Measurements from ENCODE around the gene ZNF248.
"Not testable (repeated sequence)": the region's sequence is repeated elsewhere in the genome, so short reads cannot be mapped to it uniquely, and the experiment has no call there.

Gene ZNF248

DNA sequence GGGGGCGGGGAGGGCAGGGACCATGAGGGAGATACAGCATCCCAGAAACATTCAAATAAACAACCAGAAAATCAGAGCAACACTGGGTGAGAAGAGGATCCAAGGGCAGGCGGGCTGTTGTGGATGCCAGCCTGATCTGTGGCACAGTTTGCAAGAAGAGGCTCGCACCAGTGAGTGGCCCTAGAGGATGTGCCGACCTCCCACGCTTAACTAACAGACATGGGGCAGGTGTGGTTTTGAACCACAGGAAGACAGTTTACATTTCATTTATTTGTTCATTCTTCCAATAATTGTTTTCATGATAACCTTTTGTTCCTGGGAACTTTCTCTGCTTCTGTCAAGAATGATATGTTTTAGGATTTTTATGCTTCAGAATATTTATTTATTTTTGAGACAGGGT lies 115.6 kb downstream of the ZNF248 start:
- DNase-seq (ENCODE audit: low read depth in 2 of 2), result no peak

DNA sequence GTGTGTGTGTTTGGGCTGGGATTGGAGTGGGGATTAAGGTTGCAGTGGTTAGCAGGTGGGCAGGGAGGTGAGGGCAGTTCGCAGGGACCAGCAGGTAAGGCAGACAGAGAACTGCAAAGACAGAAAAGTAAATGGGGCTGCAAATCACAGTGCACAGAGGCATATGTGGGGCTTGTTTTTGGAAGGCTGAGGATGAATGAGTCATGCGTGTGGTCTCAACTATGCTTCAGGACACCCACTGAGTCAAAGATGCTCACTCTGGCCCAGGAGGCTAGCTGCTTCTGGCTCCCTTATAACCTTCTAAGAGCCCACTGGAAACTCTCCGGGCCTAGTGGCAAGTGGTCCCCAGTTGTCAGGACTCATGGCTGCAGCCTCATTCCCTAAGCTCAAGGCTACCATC lies 118.2 kb downstream of the ZNF248 start:
- no peak for DNase-seq (ENCODE audit: low read depth in 2 of 2)

DNA sequence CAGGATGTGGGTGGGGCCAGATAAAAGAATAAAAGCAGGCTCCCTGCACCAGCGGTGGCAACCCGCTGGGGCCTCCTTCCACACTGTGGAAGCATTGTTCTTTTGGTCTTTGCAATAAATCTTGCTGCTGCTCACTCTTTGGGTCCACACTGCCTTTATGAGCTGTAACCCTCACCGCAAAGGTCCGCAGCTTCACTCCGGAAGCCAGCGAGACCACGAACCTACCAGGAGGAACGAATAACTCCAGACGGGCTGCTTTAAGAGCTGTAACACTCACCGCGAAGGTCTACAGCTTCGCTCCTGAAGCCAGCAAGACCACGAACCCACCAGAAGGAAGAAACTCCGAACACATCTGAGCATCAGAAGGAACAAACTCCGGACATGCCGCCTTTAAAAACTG lies 119.2 kb downstream of the ZNF248 start:
- DNase-seq (ENCODE audit: low read depth in 2 of 2), result not testable (repeated sequence)

DNA sequence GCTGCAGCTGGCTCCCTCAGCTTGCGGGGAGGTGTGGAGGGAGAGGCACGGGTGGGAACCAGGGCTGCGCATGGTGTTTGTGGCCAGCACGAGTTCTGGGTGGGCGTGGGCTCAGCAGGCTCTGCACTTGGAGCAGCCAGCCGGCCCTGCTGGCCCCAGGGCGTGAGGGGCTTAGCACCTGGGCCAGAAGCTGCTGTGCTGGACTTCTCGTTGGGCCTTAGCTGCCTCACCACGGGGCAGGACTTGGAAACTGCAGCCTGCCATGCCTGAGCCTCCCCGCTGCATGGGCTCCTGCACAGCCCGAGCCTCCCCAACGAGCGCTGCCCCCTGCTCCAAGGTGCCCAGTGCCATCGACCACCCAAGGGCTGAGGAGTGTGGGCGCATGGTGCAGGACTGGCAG lies 120.1 kb downstream of the ZNF248 start:
- DNase-seq (ENCODE audit: low read depth in 2 of 2), result no peak

DNA sequence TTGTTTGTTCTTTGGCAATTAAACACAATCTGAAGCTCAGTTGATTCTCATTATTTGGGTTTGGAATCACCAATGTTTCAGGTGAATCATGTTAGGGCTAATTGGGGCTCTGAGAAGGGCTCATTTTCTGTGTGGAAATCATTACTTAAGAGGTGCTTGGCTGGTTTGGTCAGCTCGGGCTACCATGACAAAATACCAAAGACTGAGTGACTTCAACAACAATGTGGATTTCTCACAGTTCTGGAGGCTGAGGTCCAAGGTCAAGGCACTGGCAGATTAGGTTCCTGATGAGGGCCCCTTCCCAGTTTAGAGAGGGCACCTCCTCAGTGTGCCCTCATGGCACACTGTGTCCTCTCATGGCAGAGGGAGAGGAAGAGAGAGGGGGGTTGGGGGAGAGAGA lies 121.3 kb downstream of the ZNF248 start:
- DNase-seq (ENCODE audit: low read depth in 2 of 2), result no peak

DNA sequence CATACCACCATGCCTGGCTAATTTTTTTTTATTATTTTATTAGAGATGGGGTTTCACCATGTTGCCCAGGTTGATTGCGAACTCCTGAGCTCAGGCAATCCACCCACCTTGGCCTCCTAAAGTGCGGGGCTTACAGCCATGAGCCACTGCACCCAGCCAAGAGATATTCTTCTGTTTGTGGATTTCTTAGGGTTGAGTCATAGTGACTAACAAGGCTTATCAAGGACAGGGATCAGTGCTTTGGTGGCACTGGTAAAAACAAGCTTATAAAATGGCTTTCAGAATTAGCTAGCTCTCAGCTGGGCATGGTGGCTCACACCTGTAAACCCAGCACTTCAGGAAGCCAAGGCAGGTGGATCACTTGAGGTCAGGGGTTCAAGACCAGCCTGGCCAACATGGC lies 122.4 kb downstream of the ZNF248 start:
- DNase-seq (ENCODE audit: low read depth in 2 of 2), result no peak
